Loucy (cell line): ENCODE measurements around the gene CORO2A.

ENCODE experiments used
- EZH2phosphoT487 ChIP-seq: fragments of 200-600 bp; IDR thresholded peaks from 2 replicates; pipeline ENCODE4 v1.6.1; 2018; ENCODE audit warnings: antibody characterized with exemption, mild to moderate bottlenecking, moderate library complexity, borderline replicate concordance
- TF ChIP-seq, protein P1 (sequence below): fragments of 200-600 bp; sonication (generic); conservative IDR thresholded peaks from 2 replicates; pipeline ENCODE4 v1.5.1; 2014; ENCODE audit warnings: mild to moderate bottlenecking, antibody characterized with exemption, low read length

DNA sequence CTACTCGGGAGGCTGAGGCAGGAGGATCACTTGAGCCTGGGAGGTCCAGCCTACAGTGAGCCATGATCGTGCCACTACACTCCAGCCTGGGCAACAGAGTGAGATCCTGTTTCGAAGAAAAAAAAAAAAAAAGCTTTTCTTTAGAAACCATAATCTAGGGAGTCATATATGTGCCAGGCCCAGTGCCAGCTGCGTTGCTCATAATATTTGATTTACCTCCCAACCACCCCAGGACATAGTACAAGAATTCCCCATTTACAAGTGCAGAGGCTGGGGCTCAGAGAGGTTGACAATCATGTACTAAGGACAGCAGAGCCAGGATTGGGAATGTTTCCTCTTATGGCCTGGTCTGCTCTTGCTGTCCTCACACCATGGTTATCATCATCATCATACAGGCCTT lies 48.4 kb downstream of the CORO2A start:
- TF ChIP-seq, protein P1, sequence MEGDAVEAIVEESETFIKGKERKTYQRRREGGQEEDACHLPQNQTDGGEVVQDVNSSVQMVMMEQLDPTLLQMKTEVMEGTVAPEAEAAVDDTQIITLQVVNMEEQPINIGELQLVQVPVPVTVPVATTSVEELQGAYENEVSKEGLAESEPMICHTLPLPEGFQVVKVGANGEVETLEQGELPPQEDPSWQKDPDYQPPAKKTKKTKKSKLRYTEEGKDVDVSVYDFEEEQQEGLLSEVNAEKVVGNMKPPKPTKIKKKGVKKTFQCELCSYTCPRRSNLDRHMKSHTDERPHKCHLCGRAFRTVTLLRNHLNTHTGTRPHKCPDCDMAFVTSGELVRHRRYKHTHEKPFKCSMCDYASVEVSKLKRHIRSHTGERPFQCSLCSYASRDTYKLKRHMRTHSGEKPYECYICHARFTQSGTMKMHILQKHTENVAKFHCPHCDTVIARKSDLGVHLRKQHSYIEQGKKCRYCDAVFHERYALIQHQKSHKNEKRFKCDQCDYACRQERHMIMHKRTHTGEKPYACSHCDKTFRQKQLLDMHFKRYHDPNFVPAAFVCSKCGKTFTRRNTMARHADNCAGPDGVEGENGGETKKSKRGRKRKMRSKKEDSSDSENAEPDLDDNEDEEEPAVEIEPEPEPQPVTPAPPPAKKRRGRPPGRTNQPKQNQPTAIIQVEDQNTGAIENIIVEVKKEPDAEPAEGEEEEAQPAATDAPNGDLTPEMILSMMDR: no peak
- TF ChIP-seq EZH2phosphoT487: no peak
